ENCODE measurements around the gene TOP2A. TPM values are rescaled to one million over a fixed set of nuclear protein-coding genes. Genes with fewer than 3 reads are reported as not detected.

The TOP2A gene
- total RNA-seq, 4 donors from 2014 or later, result 5.7 to 11.9 (median 8.2) TPM

DNA sequence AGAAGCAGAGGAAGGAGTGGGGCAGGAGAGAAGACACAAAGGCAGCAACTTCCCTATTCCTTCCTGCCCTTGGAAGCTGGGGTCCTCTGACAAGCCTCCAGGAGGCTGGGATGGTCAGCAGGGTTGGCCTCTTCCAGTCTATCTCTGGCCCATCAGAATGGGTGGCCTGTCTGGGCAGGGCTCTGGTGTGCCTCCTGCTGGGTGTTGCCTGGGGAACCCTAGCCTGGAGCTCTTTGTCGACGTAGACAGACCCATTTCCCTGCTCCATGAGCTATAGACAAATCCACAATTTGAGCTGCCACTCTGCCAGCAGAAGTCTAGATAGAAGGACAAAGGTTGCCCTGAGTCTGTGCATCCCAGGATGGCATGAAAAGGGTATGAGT, 36.9 kb upstream of the TOP2A start:
- WGBS, 2 donors, result 55 to 60% methylated on average over 2 of the region's 2 CpGs
- no peak for TF ChIP-seq POLR2A (IDR thresholded peaks at IDR 0.05)
- TF ChIP-seq, protein P1, sequence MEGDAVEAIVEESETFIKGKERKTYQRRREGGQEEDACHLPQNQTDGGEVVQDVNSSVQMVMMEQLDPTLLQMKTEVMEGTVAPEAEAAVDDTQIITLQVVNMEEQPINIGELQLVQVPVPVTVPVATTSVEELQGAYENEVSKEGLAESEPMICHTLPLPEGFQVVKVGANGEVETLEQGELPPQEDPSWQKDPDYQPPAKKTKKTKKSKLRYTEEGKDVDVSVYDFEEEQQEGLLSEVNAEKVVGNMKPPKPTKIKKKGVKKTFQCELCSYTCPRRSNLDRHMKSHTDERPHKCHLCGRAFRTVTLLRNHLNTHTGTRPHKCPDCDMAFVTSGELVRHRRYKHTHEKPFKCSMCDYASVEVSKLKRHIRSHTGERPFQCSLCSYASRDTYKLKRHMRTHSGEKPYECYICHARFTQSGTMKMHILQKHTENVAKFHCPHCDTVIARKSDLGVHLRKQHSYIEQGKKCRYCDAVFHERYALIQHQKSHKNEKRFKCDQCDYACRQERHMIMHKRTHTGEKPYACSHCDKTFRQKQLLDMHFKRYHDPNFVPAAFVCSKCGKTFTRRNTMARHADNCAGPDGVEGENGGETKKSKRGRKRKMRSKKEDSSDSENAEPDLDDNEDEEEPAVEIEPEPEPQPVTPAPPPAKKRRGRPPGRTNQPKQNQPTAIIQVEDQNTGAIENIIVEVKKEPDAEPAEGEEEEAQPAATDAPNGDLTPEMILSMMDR (IDR thresholded peaks at IDR 0.05), result no peak
- intact Hi-C loops (cut with DNase I; ENCODE audit: low total_unique reads), result no loop called here
- DNase-seq (ENCODE audit: low spot score in 2 of 2), result no peak
- H3K4me3 ChIP-seq (ENCODE audit: low read depth, poor library complexity, severe bottlenecking), result no peak overlapping the region

DNA sequence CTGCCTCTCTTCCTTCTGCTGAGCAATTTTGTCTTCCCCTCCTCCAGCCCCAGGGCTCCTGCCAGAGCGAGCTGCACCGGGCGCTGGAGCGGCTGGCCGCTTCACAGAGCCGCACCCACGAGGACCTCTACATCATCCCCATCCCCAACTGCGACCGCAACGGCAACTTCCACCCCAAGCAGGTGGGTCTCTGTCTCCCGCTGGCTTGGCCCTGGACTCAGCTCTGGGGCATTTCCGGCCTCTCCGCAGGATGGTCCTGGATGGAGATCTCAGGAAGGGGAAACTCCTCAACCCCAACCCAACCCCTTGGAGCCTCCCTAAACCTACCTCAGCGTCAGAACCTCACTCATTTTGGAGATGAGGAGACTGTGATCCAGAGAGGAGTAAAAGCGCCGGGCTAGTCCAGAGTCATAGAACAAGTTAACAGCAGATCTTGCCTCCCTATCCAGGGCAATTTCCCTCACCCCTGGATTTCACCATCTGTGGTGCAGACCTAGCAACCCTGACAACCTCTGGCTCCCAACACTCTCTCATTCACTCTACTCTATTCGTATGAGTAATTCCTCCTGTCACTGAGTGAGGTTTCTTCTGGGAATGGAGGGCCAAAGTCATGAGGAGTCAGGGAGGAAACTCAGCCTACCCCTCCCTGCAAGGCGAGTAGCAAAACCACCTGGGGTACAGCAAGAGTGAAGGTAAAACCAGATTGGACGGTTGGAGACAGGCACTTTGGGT, 36.4 kb upstream of the TOP2A start:
- H3K4me3 ChIP-seq (ENCODE audit: low read depth, poor library complexity, severe bottlenecking), result no peak overlapping the region
- 84 to 89% methylated on average over 19 of the region's 19 CpGs for WGBS, 2 donors
- DNase-seq (ENCODE audit: low spot score in 2 of 2), result no peak
- TF ChIP-seq POLR2A (IDR thresholded peaks at IDR 0.05), result no peak
- TF ChIP-seq, protein P1 (IDR thresholded peaks at IDR 0.05), result no peak
- intact Hi-C loops (cut with DNase I; ENCODE audit: low total_unique reads), result no loop called here

DNA sequence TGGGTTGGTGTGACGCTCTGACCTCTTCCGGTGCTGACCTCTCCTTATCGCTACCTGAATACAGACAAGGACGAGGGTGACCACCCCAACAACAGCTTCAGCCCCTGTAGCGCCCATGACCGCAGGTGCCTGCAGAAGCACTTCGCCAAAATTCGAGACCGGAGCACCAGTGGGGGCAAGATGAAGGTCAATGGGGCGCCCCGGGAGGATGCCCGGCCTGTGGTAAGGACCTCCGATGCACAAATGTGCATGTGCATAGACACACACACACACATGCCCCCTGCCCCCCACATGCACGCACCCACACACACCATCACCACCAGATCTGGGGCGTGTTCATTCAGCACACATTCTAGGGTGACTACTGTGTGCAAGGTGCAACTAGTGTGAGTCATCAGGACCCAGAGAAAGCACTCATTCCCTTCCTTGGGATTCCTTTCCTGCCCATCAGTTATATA, 35.3 kb upstream of the TOP2A start:
- intact Hi-C loops (cut with DNase I; ENCODE audit: low total_unique reads), result no loop called here
- DNase-seq (ENCODE audit: low spot score in 2 of 2), result no peak
- WGBS, 2 donors, result 86 to 88% methylated on average over 15 of the region's 15 CpGs
- H3K4me3 ChIP-seq (ENCODE audit: low read depth, poor library complexity, severe bottlenecking), result no peak overlapping the region
- TF ChIP-seq, protein P1 (IDR thresholded peaks at IDR 0.05), result no peak
- TF ChIP-seq POLR2A (IDR thresholded peaks at IDR 0.05), result no peak

DNA sequence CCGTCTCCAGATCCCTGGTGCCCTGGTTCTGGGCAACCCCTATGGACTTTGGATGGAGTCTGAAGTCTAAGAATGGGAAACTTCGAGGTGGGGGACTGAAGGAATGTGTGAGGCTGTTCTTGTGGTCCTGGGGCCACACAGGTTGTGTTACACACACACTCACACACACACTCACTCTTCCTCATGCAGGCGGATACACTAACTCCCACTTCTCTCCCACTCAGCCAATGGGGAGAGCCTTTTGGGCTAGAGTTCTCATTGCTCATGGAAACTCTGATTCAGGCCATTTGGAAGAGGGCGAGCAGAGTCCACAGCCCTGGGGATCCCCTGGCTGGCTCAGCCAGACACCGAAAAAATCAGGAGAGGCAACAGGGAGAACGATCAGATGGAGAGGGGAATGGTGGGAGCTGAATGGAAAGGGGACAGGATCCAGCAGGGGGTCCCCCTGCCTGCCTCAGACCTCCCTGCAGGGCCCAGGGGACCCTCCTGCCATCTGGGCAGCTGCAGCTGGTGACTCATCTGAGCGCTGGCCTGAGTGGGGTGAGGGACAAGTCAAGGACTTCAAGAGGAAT, 34.6 kb upstream of the TOP2A start:
- H3K4me3 ChIP-seq (ENCODE audit: low read depth, poor library complexity, severe bottlenecking), result no peak overlapping the region

GRCh38 chr17:40451420-40451819, 33.7 kb upstream of the TOP2A start:
- peak; percentile 65 to 94 for DNase-seq (ENCODE audit: low spot score in 2 of 2)

More for the DNA sequence above, 34.6 kb upstream of the TOP2A start:
- intact Hi-C loops (cut with DNase I; ENCODE audit: low total_unique reads), result no loop called here
- WGBS, 2 donors, result 49 to 54% methylated on average over 7 of the region's 7 CpGs
- TF ChIP-seq POLR2A (IDR thresholded peaks at IDR 0.05), result no peak
- TF ChIP-seq, protein P1 (IDR thresholded peaks at IDR 0.05), result no peak
- no peak for DNase-seq (ENCODE audit: low spot score in 2 of 2)

More at GRCh38 chr17:40451420-40451819, 33.7 kb upstream of the TOP2A start:
- WGBS, 2 donors, result 14% methylated on average over 6 of the region's 6 CpGs
- intact Hi-C loops (cut with DNase I; ENCODE audit: low total_unique reads), result no loop called here
- TF ChIP-seq POLR2A (IDR thresholded peaks at IDR 0.05), result no peak
- TF ChIP-seq, protein P1 (IDR thresholded peaks at IDR 0.05), result no peak
- no peak overlapping the region for H3K4me3 ChIP-seq (ENCODE audit: low read depth, poor library complexity, severe bottlenecking)
